Measurements from ENCODE around the gene TRAPPC2L.
"Not testable (repeated sequence)": the region's sequence is repeated elsewhere in the genome, so short reads cannot be mapped to it uniquely, and the experiment has no call there.

TRAPPC2L gene

DNA sequence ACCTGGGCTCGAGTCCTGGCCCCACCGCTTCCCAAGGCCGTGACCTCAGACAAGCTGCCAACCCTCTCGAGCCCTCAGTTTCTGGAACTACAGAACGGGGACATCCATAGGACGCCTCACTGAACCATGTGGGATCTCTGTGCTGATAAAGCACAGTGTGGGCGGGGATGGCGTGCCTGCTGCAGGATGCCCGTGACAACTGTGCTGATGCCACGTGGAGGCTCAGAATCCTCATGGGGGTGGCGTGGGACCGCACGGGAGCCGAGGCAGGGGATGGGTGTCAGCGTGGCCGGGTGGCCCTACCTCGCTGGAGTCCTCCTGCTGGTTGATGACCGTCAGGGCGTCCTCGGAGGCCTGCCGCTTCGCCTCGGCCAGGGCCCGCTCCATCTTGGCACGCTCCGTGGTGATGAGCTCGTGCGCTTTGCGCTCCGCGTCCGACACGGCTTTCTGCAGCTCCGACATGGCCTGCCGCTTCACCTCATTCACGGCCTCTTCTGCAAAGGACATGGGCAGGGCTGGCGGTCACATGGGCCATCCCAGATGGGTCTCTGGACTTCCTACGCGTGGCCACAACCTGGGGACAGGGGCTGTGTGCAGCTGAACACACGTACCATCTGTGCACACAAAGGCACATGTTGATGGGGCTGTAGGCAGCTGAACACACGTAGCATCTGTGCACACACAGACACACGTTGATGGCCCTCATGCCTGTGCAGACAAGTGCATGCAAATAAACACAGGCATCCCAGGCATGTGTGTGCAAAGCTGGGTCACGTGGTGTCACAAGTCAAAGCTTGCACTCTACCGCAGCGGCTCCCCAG, 22.2 kb downstream of the TRAPPC2L start:
- DNase-seq = no peak

DNA sequence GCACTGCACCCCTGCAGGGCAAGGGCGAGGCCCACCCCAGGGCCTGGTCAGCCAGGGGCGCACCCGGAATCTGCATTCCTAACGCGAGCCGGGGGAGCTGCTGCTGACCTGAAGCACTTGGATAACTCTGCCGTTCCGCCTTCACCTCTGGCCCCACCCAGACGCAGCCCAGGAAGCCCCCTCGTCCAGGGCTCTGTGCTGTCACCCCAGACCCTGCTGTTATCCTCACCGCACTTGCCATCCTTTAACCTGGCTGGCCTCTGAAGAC, 22.8 kb downstream of the TRAPPC2L start:
- no peak for DNase-seq

DNA sequence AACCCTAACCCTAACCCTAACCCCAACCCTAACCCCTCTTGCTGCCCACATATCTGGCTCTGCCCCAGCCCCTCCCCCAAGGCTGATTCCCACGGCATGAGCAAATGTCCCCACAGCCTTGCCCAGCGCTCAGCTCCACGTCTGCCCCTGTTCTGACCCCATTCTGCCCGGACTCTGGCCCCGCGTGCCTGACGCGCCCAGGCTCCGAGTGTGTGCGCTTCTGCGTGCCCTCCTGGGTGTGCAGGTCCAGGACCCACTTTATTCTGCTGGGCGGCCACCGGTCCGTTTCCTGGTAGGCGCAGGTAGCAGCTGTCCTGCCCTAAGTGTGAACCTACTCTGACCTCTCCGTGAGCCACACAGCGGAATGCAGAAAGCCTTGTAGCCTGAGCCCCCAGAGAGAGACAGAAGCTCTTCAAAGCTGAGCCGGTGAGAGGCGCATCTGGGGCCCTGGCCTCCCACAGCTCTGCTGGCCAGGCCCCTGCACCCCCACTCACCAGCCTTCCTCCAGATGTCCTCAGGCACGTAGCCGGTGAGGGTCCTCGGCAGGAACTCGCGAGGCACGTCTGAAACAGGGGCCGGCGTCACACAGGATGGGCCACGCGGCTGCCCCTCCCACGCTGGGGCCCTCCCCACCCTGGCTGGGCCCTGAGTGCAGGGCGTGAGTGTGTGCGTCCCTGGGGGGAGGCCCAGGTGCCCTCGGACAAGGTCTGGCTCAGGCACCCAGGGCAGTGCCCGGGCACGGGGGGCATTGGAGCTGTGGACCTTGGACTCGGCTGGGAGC, 23.5 kb downstream of the TRAPPC2L start:
- DNase-seq = no peak

DNA sequence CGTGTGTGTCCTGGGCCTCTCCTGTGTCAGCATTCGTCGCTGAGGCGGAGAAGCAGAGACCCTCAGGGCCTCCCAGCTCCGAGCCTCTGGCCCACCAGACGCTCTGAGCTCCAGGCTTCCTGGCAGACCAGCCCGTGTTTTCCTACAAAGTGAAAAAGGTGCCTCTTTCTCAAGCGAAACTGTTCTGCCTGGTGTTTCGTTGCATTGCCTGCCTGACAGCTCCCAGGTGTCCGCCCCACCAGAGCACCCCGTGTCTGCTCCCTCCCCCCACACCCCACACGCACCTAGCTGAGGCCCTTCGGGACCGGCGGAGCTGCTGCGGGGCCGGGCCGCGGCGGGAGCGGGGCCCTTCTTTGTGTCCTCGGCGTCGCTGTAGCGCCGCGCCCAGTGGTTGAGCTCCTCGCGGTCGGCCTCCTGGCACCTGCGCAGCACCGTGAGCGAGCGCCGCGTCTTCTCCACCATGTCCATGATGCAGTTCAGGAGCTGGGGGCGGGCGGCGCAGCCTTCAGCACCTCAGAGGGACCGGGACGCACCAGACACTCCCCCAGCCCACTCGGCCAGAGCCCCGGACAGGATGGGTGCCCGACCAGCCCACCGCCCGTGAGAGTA, 24.2 kb downstream of the TRAPPC2L start:
- no peak for DNase-seq

DNA sequence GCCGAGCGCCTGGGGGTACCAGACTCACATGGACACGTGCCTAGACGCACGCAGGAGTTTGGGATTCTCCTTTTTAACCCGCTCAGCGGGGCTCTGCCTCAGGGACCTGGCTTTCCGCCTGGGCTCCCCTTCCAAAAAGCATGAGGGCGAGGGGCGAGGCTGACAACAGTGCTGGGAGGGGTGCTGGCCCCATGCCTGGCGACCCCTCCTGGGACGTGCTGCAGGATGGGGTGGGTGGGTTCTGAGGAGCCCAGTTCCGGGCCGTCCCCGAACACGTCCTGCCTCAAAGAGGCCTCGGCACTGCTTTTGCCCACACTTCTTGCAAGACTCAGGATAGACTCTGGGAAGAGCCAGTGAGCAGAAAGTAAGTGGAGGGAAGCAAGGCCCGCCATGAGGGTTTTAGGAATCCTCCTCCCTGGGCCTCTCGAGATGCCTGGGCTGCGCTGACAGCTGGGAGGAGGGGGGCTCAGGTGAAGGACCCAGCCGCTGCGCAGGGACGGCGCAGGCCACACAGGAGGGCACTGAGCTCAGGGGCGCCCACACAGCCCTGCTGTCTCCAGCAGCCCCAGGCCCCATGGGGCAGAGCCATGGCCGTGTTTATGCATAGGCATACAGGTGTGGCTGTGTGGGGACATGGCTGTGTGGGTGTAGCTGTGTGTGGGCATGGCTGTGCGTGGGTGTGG, 24.9 kb downstream of the TRAPPC2L start:
- no peak for DNase-seq

DNA sequence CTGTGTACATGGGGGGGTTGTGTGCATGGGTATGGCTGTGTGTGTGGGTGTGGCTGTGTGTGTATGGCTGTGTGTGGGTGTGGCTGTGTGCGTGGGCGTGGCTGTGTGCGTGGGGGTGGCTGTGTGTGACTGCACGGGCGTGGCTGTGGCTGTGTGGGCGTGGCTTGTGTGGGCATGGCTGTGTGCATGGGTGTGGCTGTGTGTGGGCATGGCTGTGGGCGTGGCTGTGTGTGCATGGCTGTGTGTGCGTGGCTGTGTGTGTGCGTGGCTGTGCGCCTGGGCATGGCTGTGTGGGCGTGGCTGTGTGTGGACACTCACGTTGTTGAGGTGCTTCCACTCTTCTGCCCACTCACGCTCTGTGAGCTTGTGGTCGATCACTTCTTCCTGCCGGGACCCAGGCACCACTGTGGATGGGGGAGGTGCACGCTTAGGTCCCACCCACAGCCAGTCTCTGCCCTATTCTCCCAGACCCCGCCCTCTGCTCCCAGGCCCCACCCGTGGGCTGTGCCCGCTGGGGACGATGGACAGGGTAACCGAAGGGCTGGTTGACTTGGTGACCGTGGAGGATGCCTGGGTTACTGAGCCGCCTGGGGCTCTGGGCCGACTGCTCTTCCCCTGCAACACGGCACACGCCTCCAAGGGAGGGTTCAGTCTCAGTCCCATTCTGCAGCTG, 25.6 kb downstream of the TRAPPC2L start:
- DNase-seq = no peak

DNA sequence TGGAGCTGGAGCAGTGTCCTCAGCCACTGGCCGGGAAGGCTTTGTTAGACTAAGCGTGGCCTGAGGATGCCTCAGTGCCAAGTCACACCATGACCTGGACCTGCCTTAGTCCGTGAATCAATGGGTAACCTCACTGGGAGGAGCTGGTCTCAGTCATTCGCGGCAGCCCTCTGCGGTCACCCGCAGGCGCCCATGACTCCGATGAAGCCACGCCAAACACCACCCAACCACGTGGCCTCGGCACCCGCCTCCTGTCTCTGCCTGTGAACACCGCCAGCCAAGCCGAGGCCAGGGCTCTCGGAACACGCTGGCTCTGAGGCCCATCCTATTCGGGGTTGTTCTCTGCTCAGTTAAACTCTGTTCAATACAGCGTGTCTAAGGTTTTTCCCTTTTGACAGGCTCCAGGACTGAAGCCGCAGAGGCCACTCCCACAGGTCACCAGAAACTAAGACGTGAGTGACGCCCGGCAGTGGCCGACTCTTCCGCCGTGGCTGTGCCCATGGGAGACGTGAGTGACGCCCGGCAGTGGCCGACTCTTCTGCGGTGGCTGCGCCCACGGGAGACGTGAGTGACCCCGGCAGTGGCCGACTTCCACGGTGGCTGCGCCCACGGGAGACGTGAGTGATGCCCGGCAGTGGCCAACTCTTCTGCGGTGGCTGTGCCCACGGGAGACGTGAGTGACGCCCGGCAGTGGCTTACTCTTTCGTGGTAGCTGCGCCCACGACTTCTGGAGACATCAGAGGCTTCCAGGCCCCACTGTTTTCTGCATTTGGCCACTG, 26.4 kb downstream of the TRAPPC2L start:
- DNase-seq = no peak

DNA sequence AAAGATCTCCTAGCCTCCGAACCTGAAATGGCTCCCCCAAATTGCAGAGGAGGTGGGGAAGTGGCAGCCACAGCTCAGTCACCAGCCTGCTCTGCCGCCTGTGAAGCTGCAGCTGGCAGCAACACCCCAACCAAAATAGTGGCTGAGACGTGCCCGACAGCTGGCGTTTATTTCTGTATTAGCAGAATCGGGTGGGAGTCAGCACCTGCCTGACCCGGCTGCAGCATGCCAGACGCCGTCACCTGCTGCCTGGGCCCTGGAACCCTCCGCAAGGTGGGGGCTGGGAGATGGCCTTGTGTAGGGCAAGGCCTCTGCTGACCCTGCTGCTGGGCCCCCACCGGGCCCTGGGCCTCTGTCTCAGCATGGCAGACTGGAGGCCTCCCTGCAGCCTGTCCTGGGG, 27.0 kb downstream of the TRAPPC2L start:
- DNase-seq = peak; percentile 23

DNA sequence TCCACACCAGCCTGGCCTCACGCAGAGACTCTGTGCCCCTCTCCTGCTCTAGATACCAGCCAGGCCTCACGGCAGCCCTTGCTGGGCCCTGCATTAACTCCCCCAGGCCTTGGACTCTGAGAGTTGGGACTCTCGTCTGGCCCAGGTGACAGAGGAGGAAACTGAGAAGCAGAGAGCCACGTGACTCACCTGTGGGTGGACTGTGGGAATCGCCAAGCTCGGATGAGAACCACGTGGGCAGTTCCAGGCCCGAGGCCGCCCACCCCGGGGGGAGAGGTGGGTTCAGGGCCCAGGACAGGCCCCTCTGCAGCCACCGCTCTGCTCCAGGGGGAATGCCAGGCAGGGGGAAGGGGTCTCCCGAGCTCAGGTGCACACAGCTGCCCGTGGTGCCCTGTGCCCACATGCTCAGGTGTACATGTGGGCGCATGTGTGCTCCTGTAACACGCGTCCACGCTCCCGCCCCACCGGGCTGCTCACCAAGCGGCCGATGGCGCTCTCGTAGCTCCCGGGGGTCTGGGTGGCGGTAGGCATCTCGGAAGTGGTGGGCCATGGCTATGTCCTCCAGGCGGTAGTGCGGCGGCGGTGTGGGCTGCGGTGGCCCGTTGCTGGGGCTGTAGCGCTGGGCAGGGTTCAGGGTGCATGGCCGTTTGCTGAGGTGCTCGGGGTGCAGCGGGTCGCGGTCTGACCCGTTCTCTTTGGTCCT, 27.8 kb downstream of the TRAPPC2L start:
- DNase-seq = no peak

DNA sequence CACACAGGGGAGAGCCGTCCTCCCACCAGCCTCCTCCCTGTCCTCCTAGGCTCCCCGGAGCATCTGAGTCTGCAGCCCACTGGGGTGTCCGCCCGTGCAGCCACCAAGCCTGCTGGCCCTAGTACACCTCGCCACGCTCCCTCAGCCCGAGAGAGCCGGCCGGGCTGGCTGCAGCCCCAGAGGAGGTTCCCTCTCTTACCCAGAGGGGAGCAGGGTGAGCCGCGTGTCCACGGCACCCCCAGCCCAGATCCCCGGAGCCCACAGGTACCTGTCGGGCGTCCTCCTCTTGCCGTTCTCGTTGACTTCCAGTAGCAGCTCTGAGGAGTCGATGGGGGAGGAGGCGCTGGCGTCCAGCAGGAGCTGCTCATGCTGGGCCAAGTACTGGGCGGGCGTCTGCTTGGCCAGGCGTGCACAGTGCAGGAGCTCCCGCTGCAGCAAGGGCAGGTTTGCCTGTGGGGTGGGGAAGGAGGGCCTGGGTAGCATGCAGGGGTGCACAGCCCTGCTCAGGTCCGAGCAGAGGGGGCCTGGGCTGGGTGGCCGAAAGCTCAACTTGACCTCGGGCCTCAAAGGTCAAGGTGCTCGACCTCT, 28.9 kb downstream of the TRAPPC2L start:
- no peak for DNase-seq

DNA sequence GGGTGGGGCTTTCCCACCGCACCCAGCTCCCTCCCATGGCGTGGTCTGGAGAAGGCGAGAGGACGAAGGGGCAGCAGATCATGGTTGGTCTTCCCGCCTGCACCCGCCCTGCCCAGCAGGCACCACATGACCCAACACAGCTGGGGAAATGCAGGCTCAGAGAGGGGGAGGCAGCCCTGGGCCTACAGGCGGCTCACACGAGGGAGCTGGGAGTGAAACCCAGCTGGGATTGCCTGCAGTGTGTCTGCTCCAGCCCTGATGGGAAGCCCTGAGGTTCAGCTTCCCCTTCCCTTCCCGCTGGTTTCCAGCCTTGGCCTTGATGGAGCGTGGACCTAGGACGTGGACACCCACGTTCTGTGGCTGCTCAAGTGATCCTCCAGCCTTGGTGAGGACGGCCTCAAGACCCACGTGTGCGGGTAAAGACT, 29.5 kb downstream of the TRAPPC2L start:
- no peak for DNase-seq

DNA sequence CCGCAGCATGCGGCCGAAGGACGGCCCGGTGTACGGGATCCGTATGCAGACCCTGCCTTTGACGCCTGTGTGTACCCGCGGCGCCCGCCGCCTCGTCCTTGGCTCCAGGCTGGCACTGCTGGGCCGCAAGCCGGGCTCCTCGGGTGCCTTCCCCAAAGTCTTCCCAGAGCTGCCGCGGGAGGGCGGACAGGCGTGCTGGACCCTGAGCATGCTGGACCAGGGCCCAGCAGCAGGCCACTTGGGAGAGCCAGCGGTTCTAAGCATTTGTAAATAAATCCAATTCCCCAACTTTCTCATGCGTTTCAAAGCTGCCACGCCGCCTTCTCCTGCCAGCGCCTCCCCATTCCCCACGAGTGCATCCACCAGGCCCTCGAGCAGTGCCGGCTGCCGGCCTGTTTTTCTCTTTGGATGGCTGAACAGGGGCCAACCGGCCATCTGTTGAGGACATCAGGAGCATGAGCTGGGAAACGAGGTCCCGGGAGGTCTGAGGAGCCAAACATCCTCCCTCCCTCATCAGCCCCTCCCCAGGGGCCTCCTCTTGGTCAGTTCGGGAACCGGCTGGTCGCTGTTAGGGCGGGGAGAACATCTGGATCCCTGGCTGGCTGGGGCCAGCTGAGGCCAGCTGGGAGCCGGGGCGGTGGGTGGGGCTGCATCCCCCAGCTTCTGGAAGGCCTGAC, 30.1 kb downstream of the TRAPPC2L start:
- DNase-seq = no peak

DNA sequence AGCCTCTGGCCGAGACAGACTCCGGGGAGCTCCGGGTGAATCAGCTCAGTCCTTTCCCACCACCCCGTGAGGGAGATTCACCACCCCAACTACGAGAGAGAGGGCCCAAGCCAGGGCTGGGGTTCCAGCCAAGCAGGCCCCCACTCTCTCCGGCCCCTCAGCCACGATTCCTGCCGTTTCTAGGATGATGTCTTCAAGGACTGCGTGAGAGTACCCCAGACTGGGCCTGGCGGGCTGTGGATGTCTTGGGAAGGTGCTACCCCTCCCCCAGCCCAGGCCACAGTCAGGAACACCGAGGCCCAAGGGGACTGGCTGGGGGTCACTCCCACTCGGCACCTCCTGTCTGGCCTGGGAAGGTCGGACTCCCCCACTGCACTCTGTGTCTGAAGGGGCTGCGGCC, 31.1 kb downstream of the TRAPPC2L start:
- no peak for DNase-seq

DNA sequence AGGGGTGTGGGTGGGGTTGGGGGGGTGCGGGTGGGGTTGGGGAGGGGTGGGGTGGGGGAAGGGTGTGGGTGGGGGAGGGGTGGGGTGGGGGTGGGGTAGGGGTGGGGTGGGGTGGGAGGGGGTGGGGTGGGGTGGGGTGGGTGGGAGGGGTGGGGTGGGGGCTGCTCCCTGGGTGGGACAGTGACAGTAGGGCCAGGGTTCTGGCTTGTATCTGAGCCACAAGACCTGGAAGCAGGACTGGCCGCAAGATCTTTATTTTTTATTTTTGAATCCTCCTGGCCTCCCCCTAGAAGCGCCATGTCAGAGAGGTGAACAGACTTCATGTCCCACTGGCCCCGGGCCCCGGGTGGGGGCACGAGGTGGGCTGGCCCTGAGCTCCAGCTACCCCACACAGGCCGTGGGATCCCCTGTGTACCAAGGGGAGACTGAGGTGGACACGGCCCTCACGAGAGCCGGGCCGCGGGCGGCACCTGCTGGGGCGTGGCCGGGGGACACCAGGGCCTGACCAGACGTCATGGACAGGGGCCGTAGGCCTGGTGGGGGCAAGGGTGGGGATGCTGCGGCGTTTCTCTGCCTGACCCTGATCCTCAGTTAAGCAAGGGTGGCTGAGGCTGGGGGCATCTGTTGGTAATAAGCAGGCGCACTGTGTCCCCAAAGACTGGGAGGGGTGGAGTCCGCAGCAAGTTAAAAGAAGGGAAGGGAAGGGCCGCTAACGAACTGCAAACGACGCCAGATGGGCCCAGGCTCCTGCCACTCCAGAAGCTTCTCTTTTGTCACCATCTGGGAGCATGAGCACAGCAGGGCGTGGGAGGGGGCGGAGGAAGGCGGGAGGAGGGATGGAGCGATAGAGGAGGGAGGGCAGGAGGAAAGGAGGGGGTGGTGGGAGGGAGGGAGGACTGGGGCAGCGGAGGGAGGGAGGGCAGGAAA, 31.8 kb downstream of the TRAPPC2L start:
- no peak for DNase-seq

DNA sequence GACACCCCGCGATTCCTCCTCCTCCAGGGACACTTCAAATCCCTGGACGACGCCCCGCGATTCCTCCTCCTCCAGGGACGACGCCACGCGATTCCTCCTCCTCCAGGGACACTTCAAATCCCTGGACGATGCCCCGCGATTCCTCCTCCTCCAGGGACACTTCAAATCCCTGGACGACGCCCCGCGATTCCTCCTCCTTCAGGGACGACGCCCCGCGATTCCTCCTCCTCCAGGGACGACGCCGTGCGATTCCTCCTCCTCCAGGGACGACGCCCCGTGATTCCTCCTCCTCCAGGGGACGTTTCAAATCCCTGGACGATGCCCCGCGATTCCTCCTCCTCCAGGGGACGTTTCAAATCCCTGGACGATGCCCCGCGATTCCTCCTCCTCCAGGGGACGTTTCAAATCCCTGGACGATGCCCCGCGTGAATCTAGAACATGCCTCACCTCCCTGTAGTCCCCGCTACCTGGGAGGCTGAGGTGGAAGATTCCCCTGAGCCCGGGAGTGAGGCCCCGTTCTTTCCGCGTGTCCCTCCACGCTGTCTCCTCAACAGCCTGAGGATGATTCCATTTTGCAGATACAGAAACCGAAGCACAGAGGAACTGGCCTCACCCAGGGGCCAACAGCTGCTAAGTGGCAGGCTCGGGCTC, 32.9 kb downstream of the TRAPPC2L start:
- DNase-seq = not testable (repeated sequence)

DNA sequence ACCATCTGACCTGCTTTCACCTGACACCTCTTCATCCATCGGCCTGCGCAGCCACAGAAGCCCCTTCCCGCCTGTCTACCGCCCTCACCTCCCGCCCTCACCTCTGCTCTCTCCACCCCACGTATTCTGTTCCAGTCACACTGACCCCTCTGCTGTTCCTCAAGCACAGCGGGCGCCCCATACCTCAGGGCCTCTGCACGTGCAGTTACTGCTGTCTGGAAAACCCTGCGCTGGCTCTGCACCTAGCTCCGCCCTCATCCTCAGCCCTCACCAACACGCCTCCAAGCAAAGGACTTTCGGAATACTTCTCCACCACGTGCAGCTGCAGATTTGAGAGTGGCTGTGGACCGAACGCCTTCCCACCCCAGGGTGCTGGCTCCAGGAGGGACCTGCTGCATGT, 34.2 kb downstream of the TRAPPC2L start:
- no peak for DNase-seq

DNA sequence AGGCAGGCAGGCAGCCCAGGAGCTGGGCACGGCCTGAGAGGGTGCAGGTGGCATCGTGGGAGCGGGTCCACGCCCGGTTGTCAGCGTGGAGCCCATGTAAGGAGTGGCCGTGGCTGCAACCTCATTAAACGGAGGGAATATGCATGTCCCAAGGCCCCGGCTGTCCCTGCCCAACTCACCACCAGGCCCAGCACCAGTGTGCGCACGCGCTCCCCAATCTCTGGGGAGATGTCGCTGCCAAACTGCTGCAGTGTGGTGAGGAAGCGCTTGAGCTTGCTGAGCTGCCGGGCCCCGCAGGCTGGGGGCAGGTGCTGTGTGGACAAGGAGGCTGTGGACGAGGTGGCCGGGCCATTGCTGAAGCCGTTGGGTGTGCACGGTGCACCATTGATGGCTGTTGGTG, 35.1 kb downstream of the TRAPPC2L start:
- no peak for DNase-seq

DNA sequence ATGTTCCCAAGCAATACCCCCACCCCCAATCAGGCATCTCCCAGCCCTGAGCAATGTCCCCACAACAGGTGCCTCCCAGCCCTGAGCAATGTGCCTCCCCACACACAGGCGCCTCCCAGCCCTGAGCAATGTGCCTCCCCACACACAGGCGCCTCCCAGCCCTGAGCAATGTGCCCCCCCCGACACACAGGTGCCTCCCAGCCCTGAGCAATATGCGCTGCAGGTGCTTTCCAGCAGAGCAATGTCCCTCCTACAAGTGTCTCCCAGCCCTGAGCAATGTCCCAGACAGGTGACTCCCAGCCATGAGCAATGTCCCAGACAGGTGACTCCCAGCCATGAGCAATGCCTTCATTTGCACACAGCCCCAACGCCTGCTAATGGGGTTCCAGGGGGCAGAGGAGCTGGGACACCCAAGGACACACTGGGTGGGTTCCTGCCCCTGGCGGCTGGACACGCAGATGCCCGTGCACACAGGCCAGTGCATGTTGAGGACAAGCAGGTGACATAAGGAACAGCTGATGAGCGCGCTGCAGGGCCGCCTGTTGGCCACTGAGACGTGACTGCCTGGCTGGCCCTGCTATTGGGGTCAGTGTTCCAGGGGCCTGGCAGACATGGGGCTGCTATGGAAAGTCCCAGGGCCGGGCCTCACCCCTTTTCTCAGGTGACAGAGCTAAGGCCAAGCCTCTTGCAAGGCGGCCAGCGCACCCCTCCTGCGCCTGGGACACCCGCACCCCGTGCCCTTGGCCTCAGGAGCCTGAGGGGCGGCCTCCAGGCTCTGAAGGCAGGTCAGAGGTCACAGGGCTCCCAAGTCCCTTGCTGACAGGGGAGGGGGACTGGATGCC, 36.4 kb downstream of the TRAPPC2L start:
- no peak for DNase-seq
